Activated naive CD4-positive, alpha-beta T cell treated with anti-CD3 and anti-CD28 coated beads for 36 hours (primary cell): ENCODE data around the gene RRP36. TPM values are rescaled to one million over a fixed set of nuclear protein-coding genes. Genes with fewer than 3 reads are reported as not detected.
A peak's percentile ranks its signal among the peaks of the same experiment; 100 is the strongest.

Source experiments
- CTCF ChIA-PET: fragments of 350-600 bp; sonication (Branson Sonifier 250); formaldehyde crosslinking; loops from one replicate; lab custom pipeline; 2021; ENCODE audit warnings: antibody characterized with exemption; lab: Charles Lee
- DNase-seq: peaks from one replicate; pipeline ENCODE4 v3.0.0-alpha.2; 2020
- H3K27ac Mint-ChIP-seq: one replicate; pipeline ENCODE4 v1.8.0; 2021; ENCODE audit warnings: mild to moderate bottlenecking, mixed read lengths
- H3K27me3 Mint-ChIP-seq: one replicate; pipeline ENCODE4 v1.8.0; 2021; ENCODE audit warnings: low read depth, mixed read lengths
- H3K36me3 Mint-ChIP-seq: one replicate; pipeline ENCODE4 v1.8.0; 2021; ENCODE audit warnings: low read depth, mixed read lengths
- H3K4me1 Mint-ChIP-seq: one replicate; pipeline ENCODE4 v1.8.0; 2021; ENCODE audit warnings: low read depth, mixed read lengths
- H3K4me3 Mint-ChIP-seq: one replicate; pipeline ENCODE4 v1.8.0; 2021; ENCODE audit warnings: mild to moderate bottlenecking, moderate library complexity, mixed read lengths
- H3K9me3 Mint-ChIP-seq: one replicate; pipeline ENCODE4 v1.8.0; 2021; ENCODE audit warnings: mixed read lengths
- intact Hi-C: fragments of 100-400 bp; cut with micrococcal nuclease; formaldehyde crosslinking; loops from one replicate; pipeline ENCODE4 v1.15.1; 2023
- total RNA-seq, 2 experiments: library from RNA; stranded (reverse); gene quantifications; one replicate each; pipeline ENCODE4 v1.2.3, GENCODE V29; 2021

RRP36 gene
- total RNA-seq, 2 experiments from 2014 or later: 31.0 to 32.7 TPM

DNA sequence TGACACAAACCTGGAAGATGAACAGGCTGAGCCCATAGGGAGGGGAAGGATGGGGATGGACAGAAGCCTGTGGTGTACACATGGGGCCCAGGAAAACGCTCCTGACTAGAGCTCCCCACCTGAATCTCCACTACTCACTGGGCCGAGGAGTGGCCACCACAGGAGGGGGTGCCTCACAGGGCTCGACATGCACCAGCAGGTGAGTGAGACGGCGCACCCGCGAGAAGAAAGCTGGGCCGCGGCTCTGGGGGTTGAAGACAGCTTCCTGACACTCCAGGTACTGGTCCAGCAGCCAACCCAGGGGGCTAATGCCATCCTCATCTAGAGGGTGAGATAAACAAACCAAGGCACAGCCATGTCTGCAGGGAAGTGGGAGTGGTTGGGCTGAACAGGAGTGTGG, 21.9 kb downstream of the RRP36 start:
- CTCF ChIA-PET: interaction anchor here (0.6 kb wide), 1 partner anchor 451 kb away, joined by 3 read pairs; no protein-coding TSS in a partner anchor
- no peak overlapping the region for H3K4me3 Mint-ChIP-seq

DNA sequence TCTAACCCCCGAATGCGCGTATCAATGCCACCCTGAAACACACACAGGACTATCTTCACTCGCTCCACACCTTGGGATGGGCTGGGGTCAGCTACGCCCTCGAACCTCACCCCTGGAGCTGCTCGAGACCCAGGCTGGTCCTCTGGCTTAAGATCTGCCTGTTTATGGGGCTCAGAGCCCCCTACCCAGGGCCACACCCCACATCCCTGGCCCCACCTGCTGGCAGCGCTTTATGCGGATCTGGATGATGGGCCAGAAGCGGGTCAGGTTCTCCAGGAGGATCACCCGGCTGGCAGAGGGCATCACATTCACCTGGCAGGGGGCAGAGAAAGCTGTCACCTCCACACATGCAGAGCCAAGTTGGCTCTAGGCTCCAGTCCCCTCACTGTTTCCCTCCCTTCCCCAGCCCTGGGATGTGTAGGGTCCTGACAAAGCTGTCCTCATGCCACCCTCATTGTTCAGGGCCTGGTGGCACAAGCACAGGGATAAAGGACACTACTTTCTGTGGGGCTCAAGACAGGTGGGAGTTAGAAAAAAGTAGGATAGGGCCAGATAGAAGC, 24.0 kb downstream of the RRP36 start:
- Mint-ChIP-seq H3K4me1 (peaks cover under 1% of the 10 kb centered on the region), H3K27me3 (no peaks in the 10 kb centered on the region), H3K4me3 (no peak overlapping the region), H3K9me3 (no peaks in the 10 kb centered on the region), H3K36me3 (peaks cover 37% of the 10 kb centered on the region), H3K27ac (no peak overlapping the region)
- DNase-seq: no peak
- intact Hi-C loops: no loop called here
- CTCF ChIA-PET: no interaction called here

More for the DNA sequence above, 21.9 kb downstream of the RRP36 start:
- intact Hi-C loops: no loop called here
- H3K27ac Mint-ChIP-seq: no peak overlapping the region
- H3K9me3 Mint-ChIP-seq: no peaks in the 10 kb centered on the region
- H3K27me3 Mint-ChIP-seq: no peaks in the 10 kb centered on the region
- no peak for DNase-seq
- H3K36me3 Mint-ChIP-seq: peaks cover 32% of the 10 kb centered on the region
- H3K4me1 Mint-ChIP-seq: no peaks in the 10 kb centered on the region

GRCh38 chr6:43047998-43048397, 26.6 kb downstream of the RRP36 start:
- Mint-ChIP-seq H3K9me3 (no peaks in the 10 kb centered on the region), H3K36me3 (peaks cover 30% of the 10 kb centered on the region), H3K27ac (no peak overlapping the region), H3K27me3 (no peaks in the 10 kb centered on the region), H3K4me3 (no peak overlapping the region), H3K4me1 (peaks cover 21% of the 10 kb centered on the region)
- no peak for DNase-seq
- intact Hi-C loops: no loop called here
- CTCF ChIA-PET: interaction anchor here (0.7 kb wide), 1 partner anchor 365 kb away, joined by 3 read pairs; no protein-coding TSS in a partner anchor

DNA sequence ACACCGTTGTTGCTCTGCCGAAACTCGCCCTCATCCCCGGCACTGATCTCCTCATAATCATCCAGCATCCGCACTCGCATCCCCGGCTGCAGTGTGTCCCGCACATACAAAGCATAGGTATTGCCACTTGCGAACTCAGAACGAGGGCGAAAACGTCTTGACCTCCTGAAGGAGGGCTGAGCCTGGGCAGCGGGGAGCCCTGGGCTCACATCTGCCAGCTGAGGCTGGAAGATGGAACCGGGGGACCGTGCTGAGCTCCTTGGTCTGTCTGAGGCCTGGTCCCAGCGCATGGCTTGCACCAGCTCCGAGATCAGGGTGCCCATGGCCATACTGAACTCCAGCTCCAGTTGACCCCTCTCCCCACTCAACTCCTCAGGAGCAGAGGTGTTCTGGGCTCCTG, 29.6 kb downstream of the RRP36 start:
- Mint-ChIP-seq H3K27ac (peak overlapping the region; percentile 37), H3K9me3 (no peaks in the 10 kb centered on the region), H3K4me1 (peaks cover 26% of the 10 kb centered on the region), H3K4me3 (no peak overlapping the region), H3K27me3 (no peaks in the 10 kb centered on the region), H3K36me3 (peaks cover 25% of the 10 kb centered on the region)
- intact Hi-C loops: no loop called here
- CTCF ChIA-PET: no interaction called here
- DNase-seq: no peak

DNA sequence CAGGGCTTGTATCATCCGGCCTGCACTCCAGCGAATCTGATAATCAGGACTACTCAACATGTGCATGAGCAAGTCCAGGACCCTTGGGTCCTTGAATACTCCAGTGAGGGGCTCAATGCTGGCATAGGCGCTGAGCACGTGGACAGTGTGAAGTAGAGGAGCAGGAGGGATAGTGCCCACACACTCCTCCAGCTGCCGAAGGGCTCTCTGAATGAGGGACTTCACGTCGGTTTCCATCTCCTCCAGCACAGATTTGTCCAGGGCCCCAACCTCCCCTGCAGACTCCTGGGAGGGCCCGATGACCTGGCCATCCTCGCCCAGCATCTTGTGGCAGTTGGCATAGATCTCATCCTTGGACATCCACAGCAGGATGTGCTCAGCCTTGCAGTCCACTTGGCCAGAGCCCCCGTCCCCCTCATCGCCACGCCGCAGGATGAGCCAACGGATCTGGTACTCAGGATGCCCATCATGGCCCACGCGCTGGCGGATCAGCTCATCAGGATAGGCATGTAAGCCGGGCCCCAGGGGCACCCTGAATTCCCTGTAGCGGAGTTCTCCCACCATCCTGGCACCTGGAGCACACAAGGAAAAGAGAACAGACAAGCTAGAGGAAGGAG, 30.9 kb downstream of the RRP36 start:
- intact Hi-C loops: no loop called here
- CTCF ChIA-PET: no interaction called here
- Mint-ChIP-seq H3K4me1 (peaks cover 26% of the 10 kb centered on the region), H3K9me3 (no peaks in the 10 kb centered on the region), H3K4me3 (peak overlapping the region; percentile 99), H3K27me3 (no peaks in the 10 kb centered on the region), H3K27ac (peak overlapping the region; percentile 90), H3K36me3 (peaks cover 30% of the 10 kb centered on the region)
- DNase-seq: no peak

GRCh38 chr6:43052842-43053544, 31.6 kb downstream of the RRP36 start:
- peak overlapping the region; percentile 90 for H3K27ac Mint-ChIP-seq
- H3K27me3 Mint-ChIP-seq: no peaks in the 10 kb centered on the region
- H3K36me3 Mint-ChIP-seq: peaks cover 33% of the 10 kb centered on the region
- DNase-seq: peak; percentile 32
- peaks cover 32% of the 10 kb centered on the region for H3K4me1 Mint-ChIP-seq
- CTCF ChIA-PET: interaction anchor here (1.5 to 2.9 kb wide), 2 partner anchors 39 to 91 kb away, joined by 3 to 17 read pairs; partner anchors contain the start of genes KLHDC3 and MEA1
- H3K4me3 Mint-ChIP-seq: peak overlapping the region; percentile 99
- intact Hi-C loops: loop anchor here (1.0 kb wide), 5 partner anchors 39 to 152 kb away; partner anchors contain the start of genes KLHDC3, PEX6 and SRF
- no peaks in the 10 kb centered on the region for H3K9me3 Mint-ChIP-seq

DNA sequence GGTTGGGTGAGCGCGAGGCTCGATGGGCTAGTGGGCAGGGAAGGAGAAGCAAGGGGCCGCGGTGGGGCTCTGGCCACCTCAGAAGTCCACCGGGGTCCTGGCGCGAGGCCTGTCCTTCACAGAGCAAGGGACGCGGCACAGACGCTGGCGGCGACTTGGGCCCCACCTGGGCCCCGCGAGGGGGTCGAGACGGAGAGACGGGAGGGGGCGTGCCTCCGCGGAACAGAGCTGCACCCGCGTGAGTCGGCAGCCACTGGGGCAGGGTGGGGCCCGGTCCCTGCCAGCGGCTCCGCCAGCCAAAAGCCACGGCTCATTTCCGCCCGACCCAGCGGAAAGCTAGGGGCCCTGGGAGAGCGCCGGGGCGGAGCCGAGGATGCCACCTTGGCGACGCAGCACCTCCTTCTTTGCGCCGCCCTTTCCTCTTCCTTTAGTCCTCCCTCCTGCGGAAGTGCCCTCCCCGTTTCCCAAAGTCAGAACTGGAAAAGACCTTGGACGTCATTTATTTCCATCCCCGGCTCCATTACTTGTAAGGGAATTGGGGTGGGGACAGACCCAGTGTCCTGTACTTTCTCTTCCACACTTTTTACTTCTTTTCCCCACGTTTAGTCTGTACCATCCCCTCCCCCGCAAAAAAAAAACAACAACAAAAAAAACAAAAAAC, 32.3 kb downstream of the RRP36 start, which contains the start of gene CUL7:
Gene CUL7, minus strand, starts transcription at position 307 of the 661 bp plus-strand sequence. CDS start 1,063 bp downstream, outside the sequence.
- CTCF ChIA-PET: interaction anchor here (0.7 to 2.9 kb wide), 5 partner anchors 10 to 125 kb away, joined by 3 to 17 read pairs (median 3); partner anchors contain the start of genes CNPY3, KLHDC3 and MEA1
- peaks cover 33% of the 10 kb centered on the region for H3K36me3 Mint-ChIP-seq
- peak; percentile 96 for DNase-seq
- H3K27me3 Mint-ChIP-seq: no peaks in the 10 kb centered on the region
- peak within 1 kb of the TSS; percentile 90 for H3K27ac Mint-ChIP-seq
- intact Hi-C loops: loop anchor here (1.0 kb wide), 5 partner anchors 39 to 152 kb away; partner anchors contain the start of genes KLHDC3, PEX6 and SRF
- peaks cover 39% of the 10 kb centered on the region for H3K4me1 Mint-ChIP-seq
- peak within 1 kb of the TSS; percentile 99 for H3K4me3 Mint-ChIP-seq
- H3K9me3 Mint-ChIP-seq: no peaks in the 10 kb centered on the region

DNA sequence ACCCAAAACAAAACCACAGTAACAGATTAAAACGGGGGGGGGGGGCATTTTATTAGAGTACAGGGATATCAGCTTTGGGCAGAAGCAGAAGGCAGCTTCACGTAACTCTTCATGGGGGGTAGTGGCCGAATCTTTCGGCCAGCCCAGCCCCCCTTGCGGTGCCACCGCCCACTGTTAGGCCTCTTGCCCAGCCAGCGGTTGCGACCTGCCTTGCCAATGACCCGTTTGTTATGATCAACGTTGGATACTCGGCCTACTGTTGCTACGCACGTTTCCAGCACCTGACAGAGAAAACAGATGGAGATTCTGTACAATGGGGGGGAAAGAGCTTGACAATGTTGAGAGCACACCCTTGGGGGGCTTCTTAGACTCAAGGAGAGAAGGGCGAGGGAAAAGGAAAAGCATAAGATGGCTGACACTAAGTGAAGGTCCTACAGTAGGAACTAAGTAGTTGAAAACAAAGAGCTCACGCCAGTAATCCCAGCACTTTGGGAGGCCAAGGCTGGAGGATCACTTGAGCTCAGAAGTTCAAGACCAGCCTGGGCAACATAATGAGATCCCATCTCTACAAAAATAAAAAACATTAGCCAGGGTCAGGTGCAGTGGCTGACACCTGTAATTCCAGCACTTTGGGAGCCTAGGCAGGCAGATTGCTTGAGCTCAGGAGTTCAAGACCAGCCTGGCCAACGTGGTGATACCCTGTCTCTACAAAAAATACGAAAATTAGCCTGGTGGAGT, 33.0 kb downstream of the RRP36 start:
- H3K36me3 Mint-ChIP-seq: peaks cover 30% of the 10 kb centered on the region
- no peaks in the 10 kb centered on the region for H3K9me3 Mint-ChIP-seq
- intact Hi-C loops: no loop called here
- peak overlapping the region; percentile 99 for H3K4me3 Mint-ChIP-seq
- DNase-seq: no peak
- H3K27ac Mint-ChIP-seq: peak overlapping the region; percentile 90
- peaks cover 43% of the 10 kb centered on the region for H3K4me1 Mint-ChIP-seq
- H3K27me3 Mint-ChIP-seq: no peaks in the 10 kb centered on the region
- CTCF ChIA-PET: interaction anchor here (0.7 to 2.9 kb wide), 7 partner anchors 9 to 125 kb away, joined by 3 to 17 read pairs (median 3); partner anchors contain the start of genes CNPY3, KLHDC3 and MEA1

DNA sequence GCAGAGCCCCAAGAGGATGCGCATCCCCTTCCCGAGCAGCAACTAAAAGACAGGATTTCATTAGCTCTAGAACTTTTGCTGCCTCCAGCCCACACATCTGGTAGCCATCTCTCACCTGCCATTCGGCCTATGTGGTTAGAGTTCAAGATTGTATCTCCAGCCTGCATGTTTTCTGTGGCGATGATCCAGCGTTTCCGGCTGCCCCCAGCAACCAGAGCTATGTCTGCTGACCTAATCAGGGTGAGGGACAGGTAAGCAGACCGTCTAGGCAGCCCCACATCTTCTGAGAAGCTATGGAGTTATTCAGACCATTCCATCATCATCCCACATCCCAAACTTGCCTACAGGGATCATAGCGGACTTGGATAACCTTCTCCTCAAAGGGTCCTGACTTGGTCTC, 34.5 kb downstream of the RRP36 start:
- Mint-ChIP-seq H3K27ac (no peak overlapping the region), H3K4me3 (no peak overlapping the region), H3K4me1 (peaks cover 49% of the 10 kb centered on the region), H3K27me3 (no peaks in the 10 kb centered on the region), H3K9me3 (no peaks in the 10 kb centered on the region), H3K36me3 (peaks cover 20% of the 10 kb centered on the region)
- CTCF ChIA-PET: interaction anchor here (1.0 to 1.3 kb wide), 2 partner anchors 83 to 154 kb away, joined by 3 read pairs; no protein-coding TSS in a partner anchor
- no peak for DNase-seq
- intact Hi-C loops: loop anchor here (5.0 kb wide), 2 partner anchors 274 to 571 kb away; partner anchors contain the start of genes BICRAL and GTPBP2

GRCh38 chr6:43058531-43058930, 37.1 kb downstream of the RRP36 start:
- Mint-ChIP-seq H3K36me3 (peaks cover 22% of the 10 kb centered on the region), H3K4me3 (peak overlapping the region; percentile 86), H3K9me3 (no peaks in the 10 kb centered on the region), H3K4me1 (peaks cover 33% of the 10 kb centered on the region), H3K27ac (peak overlapping the region; percentile 93), H3K27me3 (no peaks in the 10 kb centered on the region)
- CTCF ChIA-PET: interaction anchor here (0.6 to 2.3 kb wide), 2 partner anchors 85 to 596 kb away, joined by 4 to 8 read pairs; no protein-coding TSS in a partner anchor
- DNase-seq: no peak
- intact Hi-C loops: loop anchor here (2.0 to 5.0 kb wide), 3 partner anchors 158 to 569 kb away; partner anchors contain the start of genes BICRAL and GTPBP2
